HG03280 (cell line): ENCODE measurements around the gene C3orf20.
"Not testable (repeated sequence)": the region's sequence is repeated elsewhere in the genome, so short reads cannot be mapped to it uniquely, and the experiment has no call there.

Experiments
- ATAC-seq: cut with Tn5 transposase; IDR thresholded peaks from one replicate; pipeline ENCODE4 v1.9.1; 2021; ENCODE audit warnings: mild to moderate bottlenecking, moderate library complexity; ENCODE audit not compliant: unreplicated experiment

The C3orf20 gene

GRCh38 chr3:14793858-14794234 is 118.9 kb downstream of the C3orf20 start:
- no peak for ATAC-seq

GRCh38 chr3:14794435-14794834 is 119.5 kb downstream of the C3orf20 start:
- ATAC-seq: no peak

GRCh38 chr3:14795996-14796395 is 121.1 kb downstream of the C3orf20 start:
- no peak for ATAC-seq

- ATAC-seq: no peak
These were observed 121.6 kb downstream of the C3orf20 start for GRCh38 chr3:14796403-14797077.

GRCh38 chr3:14797731-14798130 is 122.8 kb downstream of the C3orf20 start:
- no peak for ATAC-seq

GRCh38 chr3:14798231-14798630 is 123.3 kb downstream of the C3orf20 start:
- ATAC-seq: no peak

- ATAC-seq: no peak
These were observed 124.2 kb downstream of the C3orf20 start for GRCh38 chr3:14799146-14799545.

GRCh38 chr3:14801031-14801430 is 126.1 kb downstream of the C3orf20 start:
- no peak for ATAC-seq

- ATAC-seq: no peak
These were observed 126.9 kb downstream of the C3orf20 start for GRCh38 chr3:14801668-14802380.

GRCh38 chr3:14802381-14802731 is 127.4 kb downstream of the C3orf20 start:
- no peak for ATAC-seq

GRCh38 chr3:14803101-14803980 is 128.4 kb downstream of the C3orf20 start:
- ATAC-seq: no peak

- no peak for ATAC-seq
These were observed 129.3 kb downstream of the C3orf20 start for GRCh38 chr3:14803981-14804834.

- no peak for ATAC-seq
These were observed 130.2 kb downstream of the C3orf20 start for GRCh38 chr3:14804835-14805780.

GRCh38 chr3:14805961-14806537 is 131.1 kb downstream of the C3orf20 start:
- no peak for ATAC-seq

- ATAC-seq: no peak
These were observed 131.8 kb downstream of the C3orf20 start for GRCh38 chr3:14806641-14807263.

- no peak for ATAC-seq
These were observed 133.1 kb downstream of the C3orf20 start for GRCh38 chr3:14808025-14808424.

GRCh38 chr3:14808502-14809266 is 133.7 kb downstream of the C3orf20 start:
- no peak for ATAC-seq

- not testable (repeated sequence) for ATAC-seq
These were observed 134.7 kb downstream of the C3orf20 start for GRCh38 chr3:14809611-14810010.
